NCI-H69 (cell line): ENCODE data around the gene CS.
"Not testable (repeated sequence)": the region's sequence is repeated elsewhere in the genome, so short reads cannot be mapped to it uniquely, and the experiment has no call there.

Experiments used
- DNase-seq: peaks from one replicate; lab custom pipeline; 2025; lab: John Stamatoyannopoulos, UW

The CS gene

GRCh38 chr12:56299853-56300643 lies at the start of gene CS:
TSS of gene CS (minus strand) at chr12:56300330. CDS start at chr12:56300201, 129 bp downstream.
- DNase-seq: peak; percentile 100

- DNase-seq: no peak
These were observed 48.6 kb upstream of the CS start for GRCh38 chr12:56348776-56349175.

GRCh38 chr12:56347255-56347654 lies 47.1 kb upstream of the CS start:
- not testable (repeated sequence) for DNase-seq

GRCh38 chr12:56346675-56347074 lies 46.5 kb upstream of the CS start:
- peak; percentile 32 for DNase-seq

- not testable (repeated sequence) for DNase-seq
These were observed 42.2 kb upstream of the CS start for GRCh38 chr12:56342290-56342689.

GRCh38 chr12:56341616-56342015 lies 41.5 kb upstream of the CS start:
- no peak for DNase-seq

GRCh38 chr12:56339158-56339422 lies 39.0 kb upstream of the CS start:
- no peak for DNase-seq

- peak; percentile 85 for DNase-seq
These were observed 38.4 kb upstream of the CS start, which contains the start of gene IL23A for GRCh38 chr12:56338308-56339157. TSS of gene IL23A (plus strand) at chr12:56338884. CDS start at chr12:56339045, 161 bp downstream.

- DNase-seq: no peak
These were observed 37.7 kb upstream of the CS start for GRCh38 chr12:56337753-56338251.

GRCh38 chr12:56336361-56337167 lies 36.4 kb upstream of the CS start:
- DNase-seq: no peak

GRCh38 chr12:56335527-56335926 lies 35.4 kb upstream of the CS start:
- not testable (repeated sequence) for DNase-seq

- DNase-seq: no peak
These were observed 34.3 kb upstream of the CS start for GRCh38 chr12:56334490-56334793.

- peak; percentile 99 for DNase-seq
These were observed 33.8 kb upstream of the CS start, which contains the start of gene PAN2 for GRCh38 chr12:56333679-56334489. TSS of gene PAN2 (minus strand) at chr12:56334000. CDS start at chr12:56333094, 906 bp downstream.

GRCh38 chr12:56333197-56333678 lies 33.1 kb upstream of the CS start:
- no peak for DNase-seq

GRCh38 chr12:56332512-56333196 lies 32.5 kb upstream of the CS start:
- DNase-seq: no peak

- no peak for DNase-seq
These were observed 30.9 kb upstream of the CS start for GRCh38 chr12:56330936-56331490.

GRCh38 chr12:56326533-56326932 lies 26.4 kb upstream of the CS start:
- peak; percentile 21 for DNase-seq

- DNase-seq: no peak
These were observed 26.0 kb upstream of the CS start for GRCh38 chr12:56326126-56326525.

- no peak for DNase-seq
These were observed 24.1 kb upstream of the CS start for GRCh38 chr12:56324206-56324605.

- not testable (repeated sequence) for DNase-seq
These were observed 21.5 kb upstream of the CS start for GRCh38 chr12:56321610-56322009.
